ENCODE data around the gene GRIP1. TPM values are rescaled to one million over a fixed set of nuclear protein-coding genes. Genes with fewer than 3 reads are reported as not detected.

GRIP1 gene
- total and polyA plus RNA-seq, 2 donors (not counting 3 experiments of a cell fraction or from before 2014, with no cell fraction given) = 0.04 to 0.69 TPM

DNA sequence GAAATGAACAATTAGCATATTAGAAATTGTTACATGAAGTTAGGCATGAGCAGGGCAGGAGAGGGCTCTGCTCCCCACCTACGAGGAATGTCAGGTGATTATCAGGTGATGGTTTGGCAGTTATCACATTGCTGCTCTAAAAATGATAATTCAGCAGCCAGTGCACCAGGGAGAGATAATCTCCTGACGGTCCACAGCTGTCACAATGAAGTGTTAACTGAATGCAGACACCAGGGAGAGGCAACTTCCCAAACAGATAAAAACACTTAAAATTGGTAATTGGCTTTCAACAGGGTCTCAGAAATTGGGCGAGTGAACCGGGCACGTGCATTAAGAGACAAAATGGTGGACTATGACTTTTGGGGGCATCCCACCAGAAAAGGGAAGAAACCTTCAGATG, 176.0 kb downstream of the GRIP1 start:
- ChIA-PET POLR2A (no interaction called here), CTCF (no interaction called here)
- Histone ChIP-seq H3K9ac (replicated peaks; ENCODE audit: extremely low read depth, insufficient read depth, low read length) (no peak overlapping the region), H3K4me2 (ENCODE audit: insufficient read depth, low read length) (no peak overlapping the region), H2AFZ (ENCODE audit: low read depth, low read length) (no peak overlapping the region), H3K79me2 (ENCODE audit: control insufficient read depth, insufficient read depth, low read length) (no peaks in the 10 kb centered on the region), H3K4me3 (replicated peaks in 1 of 3; ENCODE audit: insufficient read depth in 1 of 3, low read depth in 1 of 3, low read length in 3 of 3) (no peak overlapping the region), H3K36me3 (ENCODE audit: control insufficient read depth in 2 of 2, extremely low read depth in 1 of 2, insufficient read depth in 2 of 2, low read length in 2 of 2) (no peaks in the 10 kb centered on the region), H4K20me1 (replicated peaks; ENCODE audit: control insufficient read depth, extremely low read depth, insufficient read depth, low read length) (no peaks in the 10 kb centered on the region), H3K27ac (ENCODE audit: insufficient read depth, low read depth, low read length) (no peak overlapping the region), H3K9me1 (replicated peaks; ENCODE audit: control insufficient read depth, extremely low read depth, insufficient read depth, low read length) (no peaks in the 10 kb centered on the region), H3K27me3 (ENCODE audit: control insufficient read depth in 2 of 2, insufficient read depth in 2 of 2, low read length in 2 of 2) (no peaks in the 10 kb centered on the region), H3K9me3 (replicated peaks; ENCODE audit: control insufficient read depth, insufficient read depth, low read length) (no peaks in the 10 kb centered on the region), H3K4me1 (ENCODE audit: control insufficient read depth, extremely low read depth, insufficient read depth, low read length) (no peaks in the 10 kb centered on the region)
- intact Hi-C loops (cut with micrococcal nuclease) (no loop called here), dilution Hi-C loops (cut with MboI; ENCODE audit: extremely low pct_ligation_motif_present, low sequenced_read_pairs) (no loop called here)
- TF ChIP-seq POLR2A (IDR thresholded peaks at IDR 0.05; ENCODE audit: low read depth, low read length) (no peak), FOS (IDR thresholded peaks at IDR 0.05; ENCODE audit: borderline replicate concordance, insufficient read depth, low read length) (no peak), POLR2AphosphoS5 (IDR thresholded peaks at IDR 0.05; ENCODE audit: insufficient read depth, low read depth, low read length) (no peak), GATA2 (IDR thresholded peaks at IDR 0.05; ENCODE audit: insufficient read depth, insufficient read length, low read depth, low read length) (no peak), JUN (IDR thresholded peaks at IDR 0.05; ENCODE audit: borderline replicate concordance, insufficient read depth, insufficient read length, low read depth) (no peak), MYC (IDR thresholded peaks at IDR 0.05; ENCODE audit: low read depth, low read length) (no peak), EZH2 (IDR thresholded peaks at IDR 0.05; ENCODE audit: borderline replicate concordance, low read depth, low read length, severe bottlenecking) (no peak)
- TF ChIP-seq, protein P1, sequence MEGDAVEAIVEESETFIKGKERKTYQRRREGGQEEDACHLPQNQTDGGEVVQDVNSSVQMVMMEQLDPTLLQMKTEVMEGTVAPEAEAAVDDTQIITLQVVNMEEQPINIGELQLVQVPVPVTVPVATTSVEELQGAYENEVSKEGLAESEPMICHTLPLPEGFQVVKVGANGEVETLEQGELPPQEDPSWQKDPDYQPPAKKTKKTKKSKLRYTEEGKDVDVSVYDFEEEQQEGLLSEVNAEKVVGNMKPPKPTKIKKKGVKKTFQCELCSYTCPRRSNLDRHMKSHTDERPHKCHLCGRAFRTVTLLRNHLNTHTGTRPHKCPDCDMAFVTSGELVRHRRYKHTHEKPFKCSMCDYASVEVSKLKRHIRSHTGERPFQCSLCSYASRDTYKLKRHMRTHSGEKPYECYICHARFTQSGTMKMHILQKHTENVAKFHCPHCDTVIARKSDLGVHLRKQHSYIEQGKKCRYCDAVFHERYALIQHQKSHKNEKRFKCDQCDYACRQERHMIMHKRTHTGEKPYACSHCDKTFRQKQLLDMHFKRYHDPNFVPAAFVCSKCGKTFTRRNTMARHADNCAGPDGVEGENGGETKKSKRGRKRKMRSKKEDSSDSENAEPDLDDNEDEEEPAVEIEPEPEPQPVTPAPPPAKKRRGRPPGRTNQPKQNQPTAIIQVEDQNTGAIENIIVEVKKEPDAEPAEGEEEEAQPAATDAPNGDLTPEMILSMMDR (IDR thresholded peaks at IDR 0.05; ENCODE audit: extremely low read depth in 1 of 2, insufficient read depth in 1 of 2, low read depth in 1 of 2, low read length in 2 of 2) = no peak
- TF ChIP-seq, protein P2, sequence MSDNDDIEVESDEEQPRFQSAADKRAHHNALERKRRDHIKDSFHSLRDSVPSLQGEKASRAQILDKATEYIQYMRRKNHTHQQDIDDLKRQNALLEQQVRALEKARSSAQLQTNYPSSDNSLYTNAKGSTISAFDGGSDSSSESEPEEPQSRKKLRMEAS (IDR thresholded peaks at IDR 0.05; ENCODE audit: insufficient read depth, insufficient read length) = no peak
- FAIRE-seq (no peak), DNase-seq (ENCODE audit: low read depth, low spot score) (no peak)
- no TSS peak for BruUV-seq (replicated peaks)

Data from endothelial cell of umbilical vein (primary cell).